HCT116 (cell line): ENCODE data around the gene SLC9A7. TPM values are rescaled to one million over a fixed set of nuclear protein-coding genes. Genes with fewer than 3 reads are reported as not detected.

ENCODE experiments used
- ATAC-seq: fragments of 200-7000 bp; cut with Tn5 transposase; 2 replicates; pipeline ENCODE4 v1.9.1; 2020; ENCODE audit warnings: mild to moderate bottlenecking, moderate library complexity
- BruUV-seq: library from RNA; stranded (reverse); fragments of 400-500 nt; replicated peaks from 2 replicates; lab custom pipeline; 2021; lab: Mats Ljungman, UMichigan
- CTCF ChIA-PET: fragments of 300-600 bp; sonication (Branson Sonifier 250); formaldehyde crosslinking; loops from one replicate; lab custom pipeline; 2021; ENCODE audit warnings: antibody characterized with exemption; lab: Charles Lee
- POLR2A ChIA-PET: fragments of 300-600, 350-600 bp; sonication (Branson Sonifier 250); formaldehyde crosslinking; loops from one replicate; lab custom pipeline; 2021; ENCODE audit warnings: antibody characterized with exemption; lab: Charles Lee
- RAD21 ChIA-PET, 2 experiments: fragments of 300-600 bp; sonication (Branson Sonifier 250); formaldehyde crosslinking; loops; one replicate each; lab custom pipeline; 2023; ENCODE audit warnings: low total read pairs in 2 of 2; ENCODE audit not compliant: uncharacterized antibody in 2 of 2, unreplicated experiment in 2 of 2, low non-redundant PET in 1 of 2; lab: Charles Lee
- DNase-seq: peaks from one replicate; pipeline ENCODE4 v3.0.0-alpha.2; 2010; ENCODE audit warnings: low read depth, low spot score
- H2AFZ ChIP-seq: fragments of 200-600 bp; shearing (Covaris generic), sonication (generic); 2 replicates; pipeline ENCODE4 v1.6.1; 2017; ENCODE audit warnings: low read depth, mixed run types, mixed read lengths, antibody characterized with exemption, low read length; ENCODE audit not compliant: poor library complexity, severe bottlenecking
- H3K27ac ChIP-seq: 2 replicates; pipeline ENCODE4 v1.5.1; 2012; ENCODE audit warnings: low read depth, low read length
- H3K27me3 ChIP-seq: fragments of 200-600 bp; sonication (generic); 2 replicates; pipeline ENCODE4 v1.6.1; 2016; ENCODE audit warnings: mixed run types, low read length, mixed read lengths; ENCODE audit not compliant: insufficient read depth
- H3K36me3 ChIP-seq, 2 experiments: fragments of 200-500 bp in 1 of 2; fragments of 200-600 bp in 1 of 2; sonication (Bioruptor generic) in 1 of 2; sonication (generic) in 1 of 2; 2 replicates each; pipeline versions ENCODE4 v1.5.1 to v1.6.1; 2014 to 2016; ENCODE audit warnings: low read length in 2 of 2, inconsistent platforms in 1 of 2, mixed read lengths in 1 of 2, mixed run types in 1 of 2; ENCODE audit not compliant: insufficient read depth in 2 of 2, control insufficient read depth in 1 of 2
- H3K4me1 ChIP-seq, 2 experiments: fragments of 200-600 bp in 1 of 2; sonication (generic) in 1 of 2; 2 replicates each; pipeline versions ENCODE4 v1.5.1 to v1.6.1; 2012 to 2017; ENCODE audit warnings: low read length in 2 of 2, inconsistent platforms in 1 of 2, mild to moderate bottlenecking in 1 of 2, mixed read lengths in 1 of 2, mixed run types in 1 of 2, moderate library complexity in 1 of 2; ENCODE audit not compliant: insufficient read depth in 2 of 2, control insufficient read depth in 1 of 2
- H3K4me2 ChIP-seq: fragments of 200-600 bp; sonication (generic); 2 replicates; pipeline ENCODE4 v1.6.1; 2017; ENCODE audit warnings: mixed run types, low read length, mixed read lengths
- H3K4me3 ChIP-seq, 2 experiments: fragments of 200-600 bp in 1 of 2; sonication (generic) in 1 of 2; replicated peaks in 1 of 2; 2 replicates each; pipeline ENCODE4 v1.5.1; 2011 to 2016; ENCODE audit warnings: low read length in 2 of 2, control low read depth in 1 of 2, low read depth in 1 of 2, mild to moderate bottlenecking in 1 of 2, mixed read lengths in 1 of 2, mixed run types in 1 of 2
- H3K79me2 ChIP-seq: fragments of 200-600 bp; sonication (generic); 2 replicates; pipeline ENCODE4 v1.6.1; 2017; ENCODE audit warnings: mild to moderate bottlenecking, mixed run types, low read length, moderate library complexity, mixed read lengths; ENCODE audit not compliant: insufficient read depth
- H3K9ac ChIP-seq: fragments of 200-600 bp; sonication (generic); 2 replicates; pipeline ENCODE4 v1.6.1; 2016; ENCODE audit warnings: low read length, mixed read lengths
- H3K9me2 ChIP-seq: fragments of 200-600 bp; sonication (generic), shearing (Covaris generic); 2 replicates; pipeline ENCODE4 v1.6.1; 2017; ENCODE audit warnings: mixed run types, mild to moderate bottlenecking, moderate library complexity; ENCODE audit not compliant: insufficient read depth
- H3K9me3 ChIP-seq, 2 experiments: fragments of 200-500 bp in 1 of 2; fragments of 200-600 bp in 1 of 2; sonication (Bioruptor generic) in 1 of 2; sonication (generic) in 1 of 2; 2 replicates each; pipeline ENCODE4 v1.6.1; 2014 to 2017; ENCODE audit warnings: low read length in 2 of 2, mixed read lengths in 2 of 2, inconsistent platforms in 1 of 2, low read depth in 1 of 2, mild to moderate bottlenecking in 1 of 2, mixed run types in 1 of 2, moderate library complexity in 1 of 2; ENCODE audit not compliant: control insufficient read depth in 1 of 2, insufficient read depth in 1 of 2
- H4K20me1 ChIP-seq: fragments of 200-600 bp; sonication (generic), shearing (Covaris generic); 2 replicates; pipeline ENCODE4 v1.6.1; 2017; ENCODE audit warnings: mixed run types, mild to moderate bottlenecking, moderate library complexity; ENCODE audit not compliant: insufficient read depth
- CBX3 ChIP-seq: IDR thresholded peaks from 2 replicates; pipeline ENCODE4 v1.6.1; 2012; ENCODE audit warnings: low read depth
- FOSL1 ChIP-seq: IDR thresholded peaks from 2 replicates; pipeline ENCODE4 v1.6.1; 2012; ENCODE audit warnings: low read depth
- JUND ChIP-seq: IDR thresholded peaks from 2 replicates; pipeline ENCODE4 v1.6.1; 2012
- POLR2A ChIP-seq: IDR thresholded peaks from 2 replicates; pipeline ENCODE4 v1.7.0; 2011; ENCODE audit warnings: borderline replicate concordance; ENCODE audit not compliant: insufficient read depth, insufficient read length; ENCODE audit errors: extremely low read depth
- POLR2AphosphoS5 ChIP-seq: IDR thresholded peaks from 2 replicates; pipeline ENCODE4 v1.6.1; 2011; ENCODE audit warnings: mild to moderate bottlenecking, low read depth, low read length, moderate library complexity
- RAD21 ChIP-seq: IDR thresholded peaks from 2 replicates; pipeline ENCODE4 v1.6.1; 2012; ENCODE audit warnings: low read depth, mild to moderate bottlenecking
- SP1 ChIP-seq: IDR thresholded peaks from 2 replicates; pipeline ENCODE4 v1.6.1; 2012; ENCODE audit warnings: low read depth
- SRF ChIP-seq: IDR thresholded peaks from 2 replicates; pipeline ENCODE4 v1.6.1; 2012; ENCODE audit warnings: low read depth
- ZFX ChIP-seq: fragments of 450-650 bp; IDR thresholded peaks from 2 replicates; pipeline ENCODE4 v1.6.1; 2017
- ZNF274 ChIP-seq: fragments of 200-500 bp; sonication (Bioruptor generic); IDR thresholded peaks from 2 replicates; pipeline ENCODE4 v1.6.1; 2014; ENCODE audit warnings: mild to moderate bottlenecking, low read depth, low read length, inconsistent platforms
- intact Hi-C: fragments of 100-400 bp; cut with micrococcal nuclease; formaldehyde crosslinking; loops from 2 replicates; pipeline ENCODE4 v1.10.0; 2022
- total RNA-seq: library from RNA; stranded (reverse); gene quantifications from one replicate; pipeline ENCODE4 v1.2.1, GENCODE V29; 2021; ENCODE audit not compliant: unreplicated experiment
- TF ChIP-seq, protein P1 (sequence below): IDR thresholded peaks from 2 replicates; pipeline ENCODE4 v1.6.1; 2012
- TF ChIP-seq, protein P2 (sequence below): IDR thresholded peaks from 2 replicates; pipeline ENCODE4 v1.6.1; 2012
- TF ChIP-seq, protein P3 (sequence below), 3 experiments: fragments of 200-600 bp in 1 of 3; sonication (generic) in 1 of 3; IDR thresholded peaks in 2 of 3; conservative IDR thresholded peaks in 1 of 3; 2 replicates each; pipeline ENCODE4 v1.5.1; 2012 to 2017; ENCODE audit warnings: low read depth in 2 of 3, low read length in 2 of 3, antibody characterized with exemption in 1 of 3, borderline replicate concordance in 1 of 3, control low read depth in 1 of 3, mild to moderate bottlenecking in 1 of 3, mixed read lengths in 1 of 3, mixed run types in 1 of 3, moderate library complexity in 1 of 3; ENCODE audit not compliant: insufficient read depth in 1 of 3

Gene SLC9A7
- total RNA-seq, 1 experiment from 2014 or later, result 18.6 TPM

DNA sequence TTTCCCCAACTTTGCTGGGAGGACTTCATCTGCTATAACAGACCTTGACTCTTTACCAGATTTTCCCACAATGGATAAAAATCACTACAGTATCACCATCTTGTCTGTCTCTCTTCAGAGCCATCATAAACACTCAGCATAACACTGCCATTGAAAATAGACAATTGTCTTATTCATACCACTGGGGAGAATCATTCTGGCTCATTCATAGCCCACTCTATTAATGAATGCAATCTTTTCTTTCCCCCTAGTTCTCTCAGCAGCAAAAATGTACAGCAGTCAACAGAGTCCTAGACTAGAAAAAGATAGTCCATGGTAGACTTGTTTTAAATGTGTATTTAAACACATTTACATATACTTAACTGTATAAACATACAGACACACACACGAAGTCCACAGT is 19.2 kb downstream of the SLC9A7 start:
- no TSS peak for BruUV-seq
- POLR2A ChIA-PET, result no interaction called here
- no peak for ATAC-seq

More for the DNA sequence above, 19.2 kb downstream of the SLC9A7 start:
- H4K20me1 ChIP-seq, result no peaks in the 10 kb centered on the region
- H2AFZ ChIP-seq, result no peak overlapping the region
- no peaks in the 10 kb centered on the region for H3K36me3 ChIP-seq
- no peaks in the 10 kb centered on the region for H3K9me2 ChIP-seq
- intact Hi-C loops, result no loop called here
- no peak overlapping the region for H3K27ac ChIP-seq
- H3K4me3 ChIP-seq, result no peak overlapping the region
- ChIA-PET CTCF (no interaction called here), RAD21 (no interaction called here)
- H3K9ac ChIP-seq, result no peak overlapping the region
- H3K4me1 ChIP-seq, result no peaks in the 10 kb centered on the region
- peaks cover 12% of the 10 kb centered on the region for H3K79me2 ChIP-seq
- no peak overlapping the region for H3K4me2 ChIP-seq
- H3K27me3 ChIP-seq, result no peaks in the 10 kb centered on the region
- TF ChIP-seq POLR2AphosphoS5 (no peak), POLR2A (no peak), CBX3 (no peak), RAD21 (no peak), ZFX (no peak), JUND (no peak), ZNF274 (no peak), SP1 (no peak), SRF (no peak), FOSL1 (no peak)
- TF ChIP-seq, protein P1, sequence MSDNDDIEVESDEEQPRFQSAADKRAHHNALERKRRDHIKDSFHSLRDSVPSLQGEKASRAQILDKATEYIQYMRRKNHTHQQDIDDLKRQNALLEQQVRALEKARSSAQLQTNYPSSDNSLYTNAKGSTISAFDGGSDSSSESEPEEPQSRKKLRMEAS, result no peak
- TF ChIP-seq, protein P2, sequence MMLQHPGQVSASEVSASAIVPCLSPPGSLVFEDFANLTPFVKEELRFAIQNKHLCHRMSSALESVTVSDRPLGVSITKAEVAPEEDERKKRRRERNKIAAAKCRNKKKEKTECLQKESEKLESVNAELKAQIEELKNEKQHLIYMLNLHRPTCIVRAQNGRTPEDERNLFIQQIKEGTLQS, result no peak
- TF ChIP-seq, protein P3, sequence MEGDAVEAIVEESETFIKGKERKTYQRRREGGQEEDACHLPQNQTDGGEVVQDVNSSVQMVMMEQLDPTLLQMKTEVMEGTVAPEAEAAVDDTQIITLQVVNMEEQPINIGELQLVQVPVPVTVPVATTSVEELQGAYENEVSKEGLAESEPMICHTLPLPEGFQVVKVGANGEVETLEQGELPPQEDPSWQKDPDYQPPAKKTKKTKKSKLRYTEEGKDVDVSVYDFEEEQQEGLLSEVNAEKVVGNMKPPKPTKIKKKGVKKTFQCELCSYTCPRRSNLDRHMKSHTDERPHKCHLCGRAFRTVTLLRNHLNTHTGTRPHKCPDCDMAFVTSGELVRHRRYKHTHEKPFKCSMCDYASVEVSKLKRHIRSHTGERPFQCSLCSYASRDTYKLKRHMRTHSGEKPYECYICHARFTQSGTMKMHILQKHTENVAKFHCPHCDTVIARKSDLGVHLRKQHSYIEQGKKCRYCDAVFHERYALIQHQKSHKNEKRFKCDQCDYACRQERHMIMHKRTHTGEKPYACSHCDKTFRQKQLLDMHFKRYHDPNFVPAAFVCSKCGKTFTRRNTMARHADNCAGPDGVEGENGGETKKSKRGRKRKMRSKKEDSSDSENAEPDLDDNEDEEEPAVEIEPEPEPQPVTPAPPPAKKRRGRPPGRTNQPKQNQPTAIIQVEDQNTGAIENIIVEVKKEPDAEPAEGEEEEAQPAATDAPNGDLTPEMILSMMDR (IDR thresholded peaks at IDR 0.05 in 2 of 3, conservative IDR thresholded peaks at IDR 0.05 in 1 of 3; ENCODE audit: borderline replicate concordance in 1 of 3, insufficient read depth in 1 of 3, low read depth in 2 of 3, low read length in 2 of 3), result no peak
- H3K9me3 ChIP-seq, result peaks cover 0 to 4% of the 10 kb centered on the region in 2 experiments; a peak in 1 of 4 replicates
- no peak for DNase-seq
